Neuron (in vitro differentiated cells): ENCODE data around the gene CENPQ.

Source experiments
- H2AFZ ChIP-seq: one replicate; pipeline ENCODE4 v1.6.1; 2013; ENCODE audit warnings: low read depth, mild to moderate bottlenecking, inconsistent platforms, low read length, moderate library complexity
- H3K27me3 ChIP-seq: one replicate; pipeline ENCODE4 v1.6.1; 2013; ENCODE audit warnings: low read length; ENCODE audit not compliant: insufficient read depth
- H3K36me3 ChIP-seq: one replicate; pipeline ENCODE4 v1.6.1; 2013; ENCODE audit warnings: low read length; ENCODE audit not compliant: insufficient read depth
- H3K4me1 ChIP-seq: one replicate; pipeline ENCODE4 v1.6.1; 2013; ENCODE audit warnings: low read length; ENCODE audit not compliant: insufficient read depth
- H3K4me3 ChIP-seq: 2 replicates; pipeline ENCODE4 v1.5.1; 2013; ENCODE audit warnings: mild to moderate bottlenecking, low read length, moderate library complexity
- H3K9me3 ChIP-seq: one replicate; pipeline ENCODE4 v1.6.1; 2013; ENCODE audit warnings: low read length

Gene CENPQ, protein sequence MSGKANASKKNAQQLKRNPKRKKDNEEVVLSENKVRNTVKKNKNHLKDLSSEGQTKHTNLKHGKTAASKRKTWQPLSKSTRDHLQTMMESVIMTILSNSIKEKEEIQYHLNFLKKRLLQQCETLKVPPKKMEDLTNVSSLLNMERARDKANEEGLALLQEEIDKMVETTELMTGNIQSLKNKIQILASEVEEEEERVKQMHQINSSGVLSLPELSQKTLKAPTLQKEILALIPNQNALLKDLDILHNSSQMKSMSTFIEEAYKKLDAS

DNA sequence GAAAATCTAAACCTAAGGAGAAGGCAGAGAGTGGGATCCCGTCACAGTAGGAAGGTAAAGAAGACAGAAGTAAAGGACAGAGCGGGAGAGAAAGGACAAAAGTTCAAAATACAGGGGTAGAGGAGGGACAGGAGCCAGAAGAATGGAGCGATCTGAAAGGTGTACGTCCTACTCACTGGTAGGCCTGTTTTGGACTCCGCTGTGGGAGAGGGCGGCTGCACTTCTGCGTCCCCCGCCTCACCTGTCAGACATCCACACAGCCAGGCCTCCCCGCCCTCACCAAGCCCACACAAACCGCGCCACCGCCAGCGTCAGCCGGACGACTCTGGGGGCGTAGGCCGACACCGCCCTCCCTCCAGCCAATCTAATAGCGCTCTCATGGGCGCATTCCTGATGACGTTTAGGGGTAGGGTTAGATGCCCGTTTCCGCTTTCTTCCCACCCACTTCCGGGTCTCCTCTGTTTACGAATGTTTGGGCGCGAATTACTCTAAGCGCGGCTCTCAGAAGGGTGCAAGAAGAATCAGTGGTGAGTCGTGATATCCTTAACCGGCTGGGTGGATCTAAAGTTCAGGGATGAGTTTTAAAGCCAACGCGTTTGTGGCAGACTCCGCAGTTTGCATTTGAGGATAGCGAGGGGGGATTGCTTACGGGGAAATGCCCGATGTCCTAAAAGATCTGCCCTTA lies at the start of gene CENPQ, which contains the start of gene MMUT:
CENPQ (plus strand) TSS at position 444 of the 685 bp plus-strand sequence. CDS start 6,807 bp downstream, outside the sequence.
MMUT (minus strand) TSS at position 327 of the 685 bp plus-strand sequence. CDS start 3,787 bp downstream, outside the sequence.
- Histone ChIP-seq H3K9me3 (no peaks in the 10 kb centered on the region), H3K4me1 (peaks cover 14% of the 10 kb centered on the region), H3K4me3 (peak within 1 kb of the TSS; percentile 73)

DNA sequence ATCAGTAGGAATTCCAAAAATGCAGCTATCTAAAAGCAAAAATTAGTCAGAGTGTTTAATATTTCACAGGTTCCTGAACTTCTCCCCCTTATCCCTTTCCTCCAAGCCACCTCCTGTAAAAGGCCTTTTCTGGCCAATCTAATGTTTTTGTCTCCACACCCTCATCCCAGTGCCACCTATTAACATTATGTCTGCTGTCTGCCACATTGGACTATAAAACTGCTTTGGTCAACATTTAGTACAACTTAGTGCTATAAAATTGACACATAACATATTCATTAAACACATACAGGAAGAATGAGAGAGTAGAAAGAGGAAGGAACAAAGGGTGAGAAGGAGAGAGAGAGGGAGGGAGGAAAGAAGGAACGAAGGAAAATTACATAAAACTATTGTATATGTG lies 47.8 kb upstream of the CENPQ start:
- Histone ChIP-seq H3K4me3 (no peak overlapping the region), H3K4me1 (no peaks in the 10 kb centered on the region), H3K36me3 (no peaks in the 10 kb centered on the region), H2AFZ (no peak overlapping the region), H3K9me3 (no peaks in the 10 kb centered on the region), H3K27me3 (no peaks in the 10 kb centered on the region)

More for the DNA sequence above, at the start of gene CENPQ, which contains the start of gene MMUT:
- Histone ChIP-seq H2AFZ (peak within 1 kb of the TSS; percentile 40), H3K27me3 (no peaks in the 10 kb centered on the region), H3K36me3 (peaks cover 13% of the 10 kb centered on the region)

DNA sequence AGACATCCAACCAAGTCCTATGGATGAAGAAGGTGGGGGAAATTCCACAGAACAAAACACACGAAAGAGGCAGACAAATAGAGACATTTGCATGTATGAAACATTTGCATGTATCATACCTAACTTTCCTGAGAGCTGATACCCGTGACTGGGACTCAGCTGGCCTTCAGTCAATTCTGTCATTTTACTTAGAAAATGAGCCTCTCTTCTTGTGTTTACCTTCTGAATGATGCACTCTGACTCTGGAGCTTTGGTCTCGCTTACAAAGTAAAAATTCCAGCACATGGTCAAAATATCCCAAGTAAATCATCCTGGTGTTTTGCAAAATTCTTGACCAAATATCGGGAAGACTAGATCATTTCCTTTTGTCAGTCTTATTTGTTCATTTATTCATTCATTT lies 47.0 kb upstream of the CENPQ start:
- no peaks in the 10 kb centered on the region for H3K36me3 ChIP-seq
- no peak overlapping the region for H2AFZ ChIP-seq
- no peaks in the 10 kb centered on the region for H3K4me1 ChIP-seq
- no peak overlapping the region for H3K4me3 ChIP-seq
- H3K27me3 ChIP-seq, result no peaks in the 10 kb centered on the region
- H3K9me3 ChIP-seq, result no peaks in the 10 kb centered on the region

DNA sequence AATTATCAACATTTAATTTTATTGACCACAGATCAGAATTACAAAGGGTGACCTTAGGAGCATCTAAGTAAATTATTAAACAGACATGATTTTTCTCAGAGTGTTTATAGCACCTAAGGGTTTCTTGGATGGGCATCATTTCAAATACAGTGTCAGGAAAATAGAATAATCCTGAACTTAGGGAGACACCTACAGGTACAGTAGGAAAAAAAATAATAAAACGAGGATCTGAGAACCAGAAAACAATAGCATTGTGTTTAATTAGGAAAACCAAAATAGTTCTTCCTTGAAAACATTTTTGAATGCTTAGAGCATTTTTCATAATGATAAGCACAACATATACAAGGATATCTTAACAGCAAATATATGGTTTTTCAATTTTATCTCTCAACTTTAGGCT lies 39.4 kb upstream of the CENPQ start:
- Histone ChIP-seq H3K27me3 (no peaks in the 10 kb centered on the region), H3K9me3 (peaks cover under 1% of the 10 kb centered on the region), H3K4me3 (no peak overlapping the region), H3K36me3 (no peaks in the 10 kb centered on the region), H2AFZ (no peak overlapping the region), H3K4me1 (no peaks in the 10 kb centered on the region)

DNA sequence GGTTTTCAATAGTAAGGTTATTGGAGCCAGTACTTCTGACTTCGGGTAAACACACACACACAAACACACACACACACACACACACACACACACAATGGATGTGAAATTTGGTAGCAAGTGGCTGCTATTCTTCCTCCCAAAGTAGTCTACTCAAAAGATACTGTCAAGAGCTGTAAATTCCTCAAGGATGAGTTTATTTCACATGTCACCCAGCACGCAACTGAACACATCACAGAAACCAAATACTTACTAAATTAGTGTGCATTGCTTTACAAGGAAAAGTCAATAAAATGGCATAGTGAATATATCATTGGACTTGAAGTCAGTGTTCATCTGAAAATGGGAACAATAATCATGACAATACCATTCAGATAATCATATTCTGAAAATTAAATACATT lies 33.0 kb upstream of the CENPQ start:
- H3K9me3 ChIP-seq, result peaks cover 3% of the 10 kb centered on the region
- no peak overlapping the region for H3K4me3 ChIP-seq
- no peaks in the 10 kb centered on the region for H3K27me3 ChIP-seq
- H2AFZ ChIP-seq, result no peak overlapping the region
- peaks cover 37% of the 10 kb centered on the region for H3K36me3 ChIP-seq
- no peaks in the 10 kb centered on the region for H3K4me1 ChIP-seq

DNA sequence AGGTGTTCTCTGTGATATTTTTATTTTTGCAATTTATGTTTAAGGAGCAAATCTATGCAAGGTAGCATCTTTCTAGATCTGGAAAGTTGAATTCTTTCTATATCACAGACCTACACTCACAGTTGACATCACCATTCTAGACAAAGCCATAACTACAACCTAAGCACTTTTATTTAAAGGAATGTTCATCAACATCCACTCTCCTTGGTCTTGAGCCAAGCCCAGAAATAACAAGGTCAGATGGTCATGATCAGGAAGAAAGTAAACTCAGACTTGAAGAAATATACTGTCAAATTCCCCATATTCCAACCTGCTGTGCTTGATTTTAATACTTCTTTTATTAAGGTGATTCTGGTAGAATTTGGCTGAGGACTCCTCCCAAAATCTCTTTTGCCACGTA lies 32.3 kb upstream of the CENPQ start:
- H2AFZ ChIP-seq, result no peak overlapping the region
- no peaks in the 10 kb centered on the region for H3K4me1 ChIP-seq
- H3K27me3 ChIP-seq, result no peaks in the 10 kb centered on the region
- no peak overlapping the region for H3K4me3 ChIP-seq
- H3K36me3 ChIP-seq, result peaks cover 44% of the 10 kb centered on the region
- H3K9me3 ChIP-seq, result peaks cover 3% of the 10 kb centered on the region

DNA sequence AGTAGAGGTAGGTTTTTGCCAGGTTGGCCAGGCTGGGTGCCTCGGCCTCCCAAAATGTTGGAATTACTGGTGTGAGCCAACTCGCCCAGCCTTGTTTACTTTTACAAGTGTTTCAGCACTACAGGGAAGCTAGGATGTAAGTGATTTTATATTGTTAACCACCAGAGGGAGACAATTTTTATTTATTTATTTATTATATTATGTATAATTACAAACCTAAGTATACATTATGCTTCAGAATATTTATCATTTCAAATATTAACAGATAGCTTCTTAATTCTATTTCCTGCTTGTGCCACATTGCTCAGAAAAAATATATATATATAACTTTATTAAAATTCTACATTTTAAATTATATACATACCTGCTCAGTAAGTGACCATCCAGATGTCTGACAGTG lies 9.9 kb upstream of the CENPQ start:
- H3K9me3 ChIP-seq, result no peaks in the 10 kb centered on the region
- no peaks in the 10 kb centered on the region for H3K27me3 ChIP-seq
- H3K4me1 ChIP-seq, result no peaks in the 10 kb centered on the region
- no peak overlapping the region for H2AFZ ChIP-seq
- no peak overlapping the region for H3K4me3 ChIP-seq
- peaks cover 57% of the 10 kb centered on the region for H3K36me3 ChIP-seq

DNA sequence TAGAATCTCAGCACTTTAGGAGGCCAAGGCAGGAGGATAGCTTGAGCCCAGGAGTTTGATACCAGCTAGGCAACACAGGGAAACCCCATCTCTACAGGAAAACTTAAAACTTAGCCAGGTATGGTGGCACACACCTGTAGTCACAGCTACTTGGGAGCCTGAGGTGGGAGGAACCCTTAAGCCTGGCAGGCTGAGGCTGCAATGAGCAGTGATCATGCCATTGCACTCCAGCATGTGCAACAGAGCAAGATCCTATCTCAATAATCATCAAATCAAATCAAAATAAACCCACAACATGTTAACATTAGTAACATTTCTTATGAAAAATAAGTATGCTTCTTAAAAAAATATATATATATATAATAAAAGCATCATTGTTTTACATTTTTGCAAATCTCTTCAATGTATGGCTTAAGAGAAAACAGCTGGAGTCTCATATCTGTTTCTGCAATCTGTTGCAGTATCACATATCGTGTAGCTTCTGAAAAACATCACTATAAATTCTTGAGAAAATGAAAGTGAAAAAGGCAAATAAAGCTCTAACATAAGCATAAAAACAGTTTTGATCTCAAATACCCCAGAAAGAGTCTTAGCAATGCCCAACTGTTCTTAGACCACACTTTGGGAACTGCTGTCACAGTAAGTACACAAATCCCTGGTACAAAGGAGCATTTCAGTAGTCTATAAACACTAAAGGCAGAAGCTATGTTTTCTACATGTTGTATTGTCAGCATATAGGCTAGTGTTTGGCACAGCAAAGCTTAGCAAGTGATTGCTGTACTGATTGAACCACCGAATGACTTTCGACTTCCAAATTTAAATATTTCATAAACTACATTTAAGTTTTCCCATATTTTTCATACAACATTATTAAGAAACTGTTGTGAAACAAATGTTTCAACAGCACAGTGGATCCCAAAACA lies 8.1 kb upstream of the CENPQ start:
- H3K9me3 ChIP-seq, result no peaks in the 10 kb centered on the region
- no peaks in the 10 kb centered on the region for H3K27me3 ChIP-seq
- no peak overlapping the region for H2AFZ ChIP-seq
- H3K36me3 ChIP-seq, result peaks cover 58% of the 10 kb centered on the region
- H3K4me1 ChIP-seq, result no peaks in the 10 kb centered on the region
- no peak overlapping the region for H3K4me3 ChIP-seq

DNA sequence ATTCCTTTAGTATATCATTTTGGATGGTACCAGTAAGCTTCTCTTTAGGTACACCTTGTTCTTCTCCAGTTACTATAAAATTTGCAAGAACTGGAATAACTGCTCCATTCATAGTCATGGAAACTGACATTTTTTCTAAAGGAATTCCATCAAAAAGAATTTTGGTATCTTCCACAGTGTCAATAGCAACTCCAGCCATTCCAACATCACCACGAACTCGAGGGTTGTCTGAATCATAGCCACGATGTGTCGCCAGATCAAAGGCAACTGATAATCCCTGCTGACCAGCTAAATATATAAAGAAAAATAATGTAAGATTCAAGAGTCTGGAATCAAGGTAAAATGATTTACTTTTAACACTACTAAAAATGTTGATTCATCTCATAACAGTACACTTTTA lies 5.4 kb upstream of the CENPQ start:
- no peaks in the 10 kb centered on the region for H3K27me3 ChIP-seq
- H3K9me3 ChIP-seq, result no peaks in the 10 kb centered on the region
- peaks cover 9% of the 10 kb centered on the region for H3K4me1 ChIP-seq
- H3K4me3 ChIP-seq, result no peak overlapping the region
- H3K36me3 ChIP-seq, result peaks cover 44% of the 10 kb centered on the region
- H2AFZ ChIP-seq, result no peak overlapping the region

DNA sequence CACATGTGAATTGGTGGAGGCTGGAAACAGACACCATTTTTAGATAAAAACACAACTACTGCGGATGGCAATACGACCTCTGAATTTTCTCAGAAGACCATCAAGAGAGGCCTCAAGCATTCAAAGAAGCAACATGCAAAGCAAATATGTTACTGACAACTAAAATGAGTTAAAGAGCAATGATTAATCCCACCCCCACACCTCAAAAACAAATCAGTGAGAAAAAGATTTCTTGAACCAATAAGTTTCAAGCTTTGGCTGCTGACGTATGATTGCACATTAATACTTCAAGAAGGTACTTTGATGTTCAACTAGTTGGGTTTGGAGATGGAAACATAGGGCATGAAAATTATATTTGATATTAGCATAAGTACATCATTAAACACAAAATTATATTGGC lies 1.1 kb upstream of the CENPQ start:
- Histone ChIP-seq H3K4me1 (peaks cover 14% of the 10 kb centered on the region), H2AFZ (no peak overlapping the region), H3K4me3 (peak overlapping the region; percentile 73), H3K36me3 (peaks cover 19% of the 10 kb centered on the region), H3K27me3 (no peaks in the 10 kb centered on the region), H3K9me3 (no peaks in the 10 kb centered on the region)

DNA sequence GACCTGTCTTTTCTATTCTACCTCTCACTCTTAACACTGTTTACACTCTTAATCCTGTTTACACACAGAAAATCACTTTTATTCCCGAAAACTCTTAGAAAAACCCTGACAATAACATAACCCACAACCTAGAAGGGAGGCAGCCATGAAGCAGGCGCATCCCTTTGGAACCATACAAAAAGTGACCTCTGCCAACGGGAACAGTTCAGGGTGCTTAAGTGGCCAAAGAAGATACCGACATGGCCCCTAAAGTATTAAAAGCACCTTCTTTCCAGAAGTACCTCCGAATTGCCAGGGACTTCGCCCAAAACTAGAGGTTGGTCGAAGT lies 607 bp upstream of the CENPQ start:
- peaks cover 17% of the 10 kb centered on the region for H3K36me3 ChIP-seq
- H3K4me1 ChIP-seq, result peaks cover 14% of the 10 kb centered on the region
- H2AFZ ChIP-seq, result peak overlapping the region; percentile 29
- H3K9me3 ChIP-seq, result no peaks in the 10 kb centered on the region
- peak overlapping the region; percentile 73 for H3K4me3 ChIP-seq
- H3K27me3 ChIP-seq, result no peaks in the 10 kb centered on the region

DNA sequence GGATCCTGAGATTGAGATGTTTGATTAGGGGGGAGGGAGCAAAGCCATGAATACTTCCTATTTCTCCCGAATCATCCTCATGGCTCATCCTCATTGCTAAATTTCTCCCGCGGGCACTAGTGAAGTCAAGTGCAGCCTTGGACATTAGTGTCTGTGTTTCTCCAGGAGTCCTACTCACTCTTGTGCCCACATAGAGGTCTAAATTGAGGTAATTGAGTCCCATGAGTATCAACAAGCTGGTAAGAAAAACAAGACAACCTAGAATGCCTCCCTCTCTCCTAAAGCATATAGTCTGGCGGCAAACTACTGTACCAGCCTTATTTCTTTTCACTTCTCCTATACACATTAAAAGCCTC lies 420 bp downstream of the CENPQ start:
- Histone ChIP-seq H2AFZ (peak overlapping the region; percentile 40), H3K9me3 (no peaks in the 10 kb centered on the region), H3K4me3 (peak overlapping the region; percentile 73), H3K27me3 (no peaks in the 10 kb centered on the region), H3K36me3 (peaks cover 7% of the 10 kb centered on the region), H3K4me1 (peaks cover 14% of the 10 kb centered on the region)

DNA sequence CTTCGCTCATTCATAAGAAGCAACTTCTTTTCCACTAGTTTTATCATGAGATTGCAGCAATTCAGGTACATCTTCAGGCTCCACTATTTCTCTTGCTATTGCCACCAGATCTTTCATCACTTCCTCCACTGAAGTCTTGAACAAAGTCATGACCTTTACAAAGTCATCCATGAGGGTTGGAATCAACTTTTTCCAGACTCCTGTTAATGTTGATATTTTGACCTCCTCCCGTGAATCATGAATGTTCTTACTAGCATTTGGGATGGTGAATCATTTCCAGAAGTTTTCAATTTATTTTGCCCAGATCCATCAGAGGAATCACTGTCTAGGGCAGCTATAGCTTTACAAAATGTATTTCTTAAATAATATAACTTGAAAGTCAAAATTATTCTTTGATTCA lies 1.5 kb downstream of the CENPQ start:
- Histone ChIP-seq H2AFZ (no peak overlapping the region), H3K27me3 (no peaks in the 10 kb centered on the region), H3K4me3 (peak overlapping the region; percentile 73), H3K9me3 (no peaks in the 10 kb centered on the region), H3K36me3 (no peaks in the 10 kb centered on the region), H3K4me1 (peaks cover 14% of the 10 kb centered on the region)
